SKM-1 (cell line): ENCODE data around the gene KRTAP9-6.
"Not testable (repeated sequence)": the region's sequence is repeated elsewhere in the genome, so short reads cannot be mapped to it uniquely, and the experiment has no call there.

Source experiments
- DNase-seq: peaks from one replicate; lab custom pipeline; 2025; ENCODE audit not compliant: unreplicated experiment; lab: John Stamatoyannopoulos, UW

Gene KRTAP9-6

DNA sequence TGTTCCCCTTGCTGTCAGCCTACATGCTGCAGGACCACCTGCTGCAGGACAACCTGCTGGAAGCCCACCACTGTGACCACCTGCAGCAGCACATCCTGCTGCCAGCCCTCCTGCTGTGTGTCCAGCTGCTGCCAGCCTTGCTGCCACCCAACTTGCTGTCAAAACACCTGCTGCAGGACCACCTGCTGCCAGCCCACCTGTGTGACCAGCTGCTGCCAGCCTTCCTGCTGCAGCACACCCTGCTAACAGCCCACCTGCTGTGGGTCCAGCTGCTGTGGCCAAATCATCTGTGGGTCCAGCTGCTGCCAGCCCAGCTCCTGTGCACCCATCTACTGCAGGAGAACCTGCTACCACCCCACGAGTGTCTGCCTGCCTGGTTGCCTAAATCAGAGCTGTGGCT lies 6.1 kb downstream of the KRTAP9-6 start:
- not testable (repeated sequence) for DNase-seq

DNA sequence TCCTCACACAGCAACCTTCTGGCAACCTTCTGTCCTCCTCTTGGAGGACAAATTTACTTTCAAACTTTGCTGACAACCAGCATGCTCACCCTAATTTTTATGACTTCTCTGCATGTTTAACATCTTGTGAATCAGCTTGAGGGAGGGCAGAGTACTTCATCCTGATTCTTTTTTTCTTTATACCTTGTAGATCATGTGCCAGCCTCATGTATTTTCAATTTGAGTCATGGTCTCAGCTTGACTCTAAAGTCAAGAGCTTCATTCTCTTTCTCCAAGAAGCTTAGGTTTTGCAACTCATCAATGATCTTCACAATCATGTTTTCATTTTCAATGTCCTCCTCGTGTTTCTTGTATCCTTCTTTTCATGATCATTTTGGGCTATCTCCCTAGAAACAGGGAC lies 6.7 kb downstream of the KRTAP9-6 start:
- no peak for DNase-seq

DNA sequence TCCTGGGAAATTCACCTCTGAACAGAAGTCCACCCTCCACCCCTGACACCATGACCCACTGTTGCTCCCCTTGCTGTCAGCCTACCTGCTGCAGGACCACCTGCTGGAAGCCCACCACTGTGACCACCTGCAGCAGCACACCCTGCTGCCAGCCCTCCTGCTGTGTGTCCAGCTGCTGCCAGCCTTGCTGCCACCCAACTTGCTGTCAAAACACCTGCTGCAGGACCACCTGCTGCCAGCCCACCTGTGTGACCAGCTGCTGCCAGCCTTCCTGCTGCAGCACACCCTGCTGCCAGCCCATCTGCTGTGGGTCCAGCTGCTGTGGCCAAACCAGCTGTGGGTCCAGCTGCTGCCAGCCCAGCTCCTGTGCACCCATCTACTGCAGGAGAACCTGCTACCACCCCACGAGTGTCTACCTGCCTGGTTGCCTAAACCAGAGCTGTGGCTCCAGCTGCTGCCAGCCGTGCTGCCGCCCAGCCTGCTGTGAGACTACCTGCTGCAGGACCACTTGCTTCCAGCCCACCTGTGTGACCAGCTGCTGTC lies 10.5 kb downstream of the KRTAP9-6 start, which contains the start of gene KRTAP9-7:
KRTAP9-7 (plus strand) TSS at position 51 of the 543 bp plus-strand sequence; CDS start at position 51, 0 bp downstream.
- DNase-seq, result not testable (repeated sequence)

DNA sequence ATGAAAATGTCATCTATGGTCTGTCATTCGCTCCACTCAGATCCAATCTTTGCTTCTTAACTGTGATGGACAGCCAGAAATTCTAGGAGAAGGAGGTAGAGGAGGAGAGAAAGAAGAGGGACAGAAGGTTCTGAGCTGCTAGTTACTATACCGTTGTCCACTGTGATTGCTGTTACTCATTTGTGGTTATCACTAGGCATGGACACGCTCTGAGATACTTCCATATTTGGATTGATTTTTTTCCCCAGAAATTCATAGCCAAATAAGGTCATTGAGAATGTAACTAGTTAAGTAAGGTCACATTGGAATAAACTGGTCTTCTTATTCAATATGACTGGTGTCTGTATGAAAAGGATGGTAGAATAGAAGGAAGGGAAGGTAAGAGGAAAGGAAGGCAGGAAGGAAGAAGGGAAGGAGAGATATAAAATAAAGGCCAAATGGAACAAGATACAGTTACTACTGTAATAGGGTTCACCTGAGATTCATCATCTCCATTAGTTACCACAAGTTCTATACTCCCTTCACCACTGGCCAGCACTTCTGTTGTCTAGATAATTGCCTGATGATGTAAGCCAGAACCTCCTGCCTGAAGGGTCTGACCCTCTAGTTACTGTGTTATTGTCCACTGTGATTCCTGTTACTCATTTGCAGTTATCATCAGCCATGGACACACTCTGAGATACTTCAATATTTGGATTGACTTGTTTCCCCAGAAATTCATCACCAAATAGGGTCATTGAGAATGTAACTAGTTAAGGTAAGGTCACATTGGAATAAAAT lies 13.2 kb downstream of the KRTAP9-6 start:
- DNase-seq, result no peak

DNA sequence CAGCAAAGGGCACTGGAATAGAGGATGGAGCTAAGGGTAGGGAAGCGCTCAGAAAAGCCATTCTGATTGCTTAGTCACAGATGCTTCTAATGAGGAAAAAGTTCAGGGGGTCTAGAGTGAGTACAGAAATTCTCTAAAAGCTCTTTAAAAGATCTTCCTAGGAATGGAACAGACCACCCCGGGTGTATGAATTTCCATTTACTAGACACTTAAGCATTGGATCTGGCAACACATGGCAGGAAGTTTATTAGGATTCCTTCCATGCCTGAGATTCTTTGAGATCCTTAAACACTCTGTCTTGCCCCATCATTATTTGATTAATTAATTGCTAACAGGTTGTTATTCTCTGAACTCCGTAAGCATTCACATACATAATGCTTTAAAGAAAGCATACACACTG lies 18.9 kb downstream of the KRTAP9-6 start:
- DNase-seq, result no peak

DNA sequence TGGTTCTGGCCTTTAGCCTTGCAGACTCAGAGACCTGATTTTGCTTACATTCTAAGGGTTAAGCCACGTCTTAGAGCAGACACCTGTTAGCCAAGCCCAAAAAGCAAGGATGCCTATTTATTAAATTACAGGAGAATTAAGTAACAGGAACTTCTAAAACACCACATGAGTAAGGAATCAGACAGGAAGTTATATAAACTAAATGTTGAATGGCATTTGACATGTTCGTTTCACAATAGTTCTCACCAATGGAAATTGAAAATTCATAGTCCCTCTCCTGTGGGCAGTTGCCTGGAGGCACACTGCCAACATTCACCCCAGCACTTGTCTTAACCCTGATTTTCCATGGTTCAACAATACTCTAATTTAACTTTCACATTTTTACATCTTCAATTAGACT lies 19.4 kb downstream of the KRTAP9-6 start:
- DNase-seq, result no peak

DNA sequence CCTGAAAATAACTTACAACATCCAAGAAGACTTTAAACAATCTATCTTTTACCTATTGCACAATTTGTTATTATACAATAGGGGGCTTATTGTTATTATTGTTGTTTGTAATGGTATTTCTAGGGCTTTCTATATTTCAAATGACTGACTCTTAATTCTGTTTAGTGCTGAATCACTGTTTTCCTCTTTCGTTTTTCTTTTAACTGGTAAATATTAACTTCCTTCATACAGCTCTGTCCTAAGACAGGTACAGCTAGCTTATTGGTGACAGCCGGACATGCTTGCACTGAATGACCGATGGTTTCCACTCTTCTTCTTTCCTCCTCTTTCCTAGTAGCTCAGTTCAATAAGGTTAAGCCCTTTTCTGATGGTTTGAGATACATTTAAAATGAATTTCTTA lies 21.9 kb downstream of the KRTAP9-6 start:
- no peak for DNase-seq

DNA sequence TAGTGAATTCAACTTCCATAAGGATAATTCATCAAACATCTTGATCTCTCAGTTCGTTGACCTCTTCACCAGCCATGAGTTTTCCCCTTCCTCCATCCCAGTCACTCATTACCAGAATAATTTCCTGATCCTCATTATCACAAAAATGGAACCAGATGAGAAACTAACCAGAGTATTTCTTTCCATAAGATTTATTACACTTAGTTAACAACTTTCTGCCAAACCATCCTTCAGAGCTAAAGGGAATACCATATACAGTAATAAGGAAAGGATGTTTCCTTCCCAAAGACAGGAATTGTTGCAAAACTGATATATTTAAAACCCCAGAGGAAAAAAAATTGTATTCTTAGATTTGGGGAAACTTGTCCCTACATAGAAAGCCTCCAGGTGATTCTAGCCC lies 28.8 kb downstream of the KRTAP9-6 start:
- no peak for DNase-seq

DNA sequence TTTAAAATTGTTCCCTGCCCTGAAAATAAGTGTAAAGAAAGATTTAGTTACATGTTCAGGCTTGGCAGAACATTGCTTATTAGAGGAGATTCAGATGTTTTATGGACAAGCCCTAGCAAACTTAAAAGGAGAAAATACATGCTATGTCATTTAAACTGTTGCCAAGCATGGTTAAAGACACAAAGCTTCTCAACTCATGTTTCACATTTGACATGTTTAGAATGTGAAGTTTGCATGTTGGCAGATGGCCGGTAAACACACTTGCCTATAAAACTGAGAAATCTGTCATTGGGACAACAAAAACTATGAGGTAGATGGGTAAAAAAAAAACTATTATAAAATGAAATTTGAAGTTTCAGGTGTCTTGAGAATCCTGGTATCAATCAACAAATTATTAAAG lies 31.7 kb downstream of the KRTAP9-6 start:
- no peak for DNase-seq

DNA sequence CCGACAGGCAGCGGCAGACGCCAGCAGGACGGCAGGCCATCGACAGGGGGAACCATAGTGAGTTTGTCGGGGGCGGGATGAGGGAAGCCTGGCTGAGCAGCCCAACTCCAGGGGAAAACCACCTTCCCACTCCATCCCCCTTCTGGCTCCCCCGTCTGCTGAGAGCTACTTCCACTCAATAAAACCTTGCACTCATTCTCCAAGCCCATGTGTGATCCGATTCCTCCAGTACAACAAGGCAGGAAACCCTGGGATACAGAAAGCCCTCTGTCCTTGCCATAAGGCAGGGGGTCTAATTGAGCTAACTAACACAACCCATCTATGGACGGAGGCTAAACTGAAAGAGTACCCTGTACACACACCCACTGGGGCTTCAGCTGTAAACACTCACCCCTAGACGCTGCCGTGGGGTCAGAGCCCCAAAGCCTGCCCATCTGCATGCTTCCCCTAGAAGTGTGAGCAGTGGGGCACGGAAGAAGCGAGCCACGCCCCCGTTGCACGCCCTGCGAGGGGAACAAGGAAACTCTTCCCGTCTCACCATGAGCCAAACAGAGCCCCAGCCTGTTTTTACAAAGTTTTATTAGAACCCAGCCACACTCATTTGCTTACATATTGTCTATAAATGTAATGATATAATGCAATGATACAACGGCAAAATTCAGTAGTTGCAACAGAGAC lies 33.4 kb downstream of the KRTAP9-6 start:
- no peak for DNase-seq

DNA sequence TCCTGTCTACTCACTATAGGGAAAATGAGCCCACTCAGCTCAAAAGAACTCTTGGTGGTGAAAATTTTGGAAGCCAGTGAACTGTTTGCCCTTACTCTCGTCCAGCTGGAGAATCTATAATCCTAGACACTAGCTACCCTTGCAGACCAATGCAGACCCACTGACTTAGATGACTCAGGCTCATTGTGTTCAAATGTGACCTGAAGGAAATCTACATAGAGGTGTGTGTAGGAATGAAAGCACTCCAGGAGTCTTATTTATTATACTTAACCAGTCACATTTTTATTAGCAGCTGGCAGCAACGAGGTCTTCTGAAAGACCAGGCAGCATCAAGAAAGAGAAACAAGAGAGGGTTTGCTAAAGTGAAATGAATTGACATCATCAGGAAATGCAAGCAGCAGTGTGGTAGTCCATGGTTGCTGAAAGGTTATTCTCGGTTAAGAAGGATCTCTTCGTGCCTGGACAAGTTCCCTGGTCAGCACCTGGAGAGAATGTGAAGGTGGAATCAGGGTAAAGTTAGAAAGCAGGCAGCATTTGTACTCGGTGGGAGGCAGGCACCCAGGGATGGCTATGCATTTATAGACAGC lies 36.1 kb downstream of the KRTAP9-6 start:
- DNase-seq, result no peak

DNA sequence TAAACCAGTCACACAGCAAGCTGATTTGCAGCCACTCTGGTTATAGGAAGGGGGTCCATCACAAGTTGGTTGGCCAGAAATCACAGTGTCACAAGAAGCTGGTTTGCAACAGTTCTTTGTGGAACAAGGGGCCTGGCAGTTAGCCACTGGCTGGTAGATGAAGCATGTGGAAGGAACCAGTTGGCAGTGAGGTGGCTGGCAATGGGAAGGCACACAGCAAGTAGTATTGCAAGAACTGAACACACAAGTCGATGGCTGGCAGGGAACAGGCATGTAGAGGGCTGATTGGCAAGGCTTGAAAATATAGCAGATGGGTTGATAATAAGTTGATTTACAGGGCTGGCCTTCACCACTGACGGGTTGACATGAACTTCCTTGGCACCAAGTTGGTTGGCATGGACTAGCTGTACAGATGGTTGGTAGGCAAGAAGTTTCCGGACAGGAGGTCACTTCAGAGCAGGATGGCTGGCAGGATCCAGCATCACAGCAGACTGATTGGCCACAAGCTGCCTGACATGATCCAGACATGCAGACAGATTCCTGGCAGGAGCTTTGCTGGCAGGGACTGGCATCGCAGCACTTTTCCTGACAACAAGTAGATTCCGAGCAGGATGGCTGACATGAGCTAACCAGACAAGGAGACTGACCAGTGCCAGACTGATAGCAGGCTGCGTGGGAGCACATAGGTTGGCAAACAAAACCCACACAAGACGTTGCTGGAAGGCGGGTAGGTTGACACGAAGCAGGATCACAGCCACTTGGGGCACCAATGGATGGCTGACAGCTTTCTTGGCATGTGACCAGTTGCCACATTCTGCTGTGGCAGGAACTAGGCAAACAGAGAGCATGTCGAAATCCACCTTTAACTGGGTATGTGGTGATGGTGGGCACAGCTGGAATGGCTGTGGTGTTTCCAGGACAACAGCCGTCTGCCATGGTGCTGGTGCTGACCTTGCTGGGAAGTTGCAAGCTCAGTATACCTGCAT lies 37.0 kb downstream of the KRTAP9-6 start, which contains the start of gene KRTAP29-1:
KRTAP29-1 (minus strand) TSS at position 936 of the 986 bp plus-strand sequence; CDS start at position 936, 0 bp downstream.
- no peak for DNase-seq

DNA sequence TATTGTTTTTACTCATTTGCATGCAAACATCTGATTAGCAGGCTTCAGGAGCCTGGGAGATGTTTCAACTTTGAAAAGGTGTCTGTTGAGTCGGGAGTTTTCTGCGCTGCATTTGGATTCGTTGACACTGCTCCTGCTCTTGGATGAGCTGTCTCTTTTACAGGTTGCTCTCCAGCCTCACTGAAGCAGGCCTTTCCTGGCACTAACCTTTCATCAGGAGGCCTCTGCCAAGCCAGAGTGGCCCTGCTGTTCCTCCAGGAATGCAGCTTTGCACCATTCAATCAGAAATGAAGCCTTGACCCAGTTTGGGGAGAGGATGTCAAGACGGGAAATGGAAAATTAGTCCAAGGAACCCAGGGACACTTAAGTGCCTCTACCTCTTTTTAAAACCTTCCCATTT lies 37.8 kb downstream of the KRTAP9-6 start:
- DNase-seq, result no peak

DNA sequence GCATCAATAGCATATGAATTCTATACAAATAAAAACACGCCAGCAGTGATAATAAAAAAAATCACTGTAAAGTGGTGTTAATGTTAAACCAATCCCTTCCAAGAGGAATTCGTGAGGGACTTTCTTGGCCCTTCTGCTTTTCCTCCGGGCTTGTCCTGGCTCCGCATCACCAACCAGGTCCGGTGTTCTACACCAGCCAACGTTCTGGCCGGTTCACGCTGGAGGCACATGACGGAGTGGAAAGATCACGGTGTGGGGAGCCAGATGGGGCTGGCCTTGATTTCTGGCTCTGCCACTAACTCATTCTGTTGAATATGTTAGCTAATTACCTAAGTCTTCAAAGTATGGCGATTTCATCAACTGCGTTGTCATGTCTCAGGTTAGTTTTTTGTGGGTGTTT lies 38.9 kb downstream of the KRTAP9-6 start:
- DNase-seq, result no peak

DNA sequence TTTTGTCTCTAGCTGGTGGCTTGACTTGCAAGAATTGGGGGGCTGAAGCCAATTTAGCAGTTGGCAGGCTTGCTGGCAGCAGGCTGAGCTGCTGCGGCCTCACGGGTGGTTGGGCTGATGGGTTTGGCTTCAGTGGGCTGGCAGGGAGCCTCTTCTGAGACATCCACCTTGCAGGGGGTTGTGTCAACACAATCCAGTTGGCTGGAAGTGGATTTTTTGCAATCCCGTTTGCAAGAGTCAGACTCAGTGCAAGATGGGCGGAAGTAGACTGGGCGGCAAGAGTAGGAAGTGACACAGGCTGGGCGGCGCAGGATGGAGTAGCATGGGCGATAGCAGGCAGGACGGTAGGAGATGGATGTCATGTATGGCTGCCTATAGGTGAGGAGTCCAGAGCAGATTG lies 42.5 kb downstream of the KRTAP9-6 start:
- DNase-seq, result no peak

DNA sequence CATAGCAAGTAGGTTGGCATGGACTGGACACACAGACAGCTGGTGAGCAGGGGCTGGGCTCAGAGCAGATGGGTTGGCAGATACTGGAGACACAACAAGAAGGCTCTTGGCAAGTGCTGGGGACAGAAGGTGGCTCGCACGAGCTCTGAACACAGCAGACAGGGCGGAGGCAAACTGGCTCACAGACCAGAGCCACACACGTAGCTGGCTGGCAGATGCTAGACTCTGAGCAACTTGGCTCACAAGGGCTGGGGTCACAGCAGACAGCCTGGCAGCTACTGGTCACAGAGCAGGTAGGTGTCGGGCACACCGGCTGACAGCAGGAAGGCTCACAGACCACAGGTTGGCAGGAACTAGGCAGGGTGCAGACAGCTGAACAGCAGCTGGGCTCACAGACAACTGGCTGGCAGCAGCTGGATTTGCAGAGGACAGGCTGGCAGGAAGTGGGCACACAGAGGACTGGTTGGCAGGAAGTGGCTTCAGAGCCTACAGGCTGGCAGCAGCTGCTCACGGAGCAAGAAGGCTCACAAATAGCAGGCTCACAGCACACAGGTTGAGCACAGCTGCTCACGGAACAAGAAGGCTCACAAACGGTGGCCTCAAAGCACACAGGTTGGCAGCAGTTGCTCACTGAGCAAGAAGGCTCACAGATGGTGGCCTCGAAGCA lies 43.2 kb downstream of the KRTAP9-6 start:
- DNase-seq, result no peak

DNA sequence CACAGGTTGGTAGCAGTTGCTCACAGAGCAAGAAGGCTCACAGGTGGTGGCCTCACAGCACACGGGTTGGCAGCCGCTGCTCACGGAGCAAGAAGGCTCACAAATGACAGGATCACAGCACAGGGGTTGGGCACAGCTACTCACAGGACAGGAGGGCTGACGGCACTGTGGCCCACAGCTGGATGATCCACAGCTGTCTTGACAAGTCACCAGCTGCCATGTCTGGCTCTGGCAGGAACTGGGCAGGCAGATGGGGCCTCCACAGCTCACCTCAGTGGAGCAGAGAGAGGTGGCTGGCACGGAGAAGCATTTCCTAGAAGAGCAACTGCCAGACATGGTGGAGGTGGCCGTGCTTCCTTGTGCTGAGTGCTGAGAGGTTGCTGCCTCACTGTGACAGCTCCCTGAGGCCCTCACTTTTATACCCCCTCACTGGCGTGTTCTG lies 43.8 kb downstream of the KRTAP9-6 start, which contains the start of gene KRTAP16-1:
KRTAP16-1 (minus strand) TSS at position 392 of the 442 bp plus-strand sequence; CDS start at position 336, 56 bp downstream.
- DNase-seq, result no peak

DNA sequence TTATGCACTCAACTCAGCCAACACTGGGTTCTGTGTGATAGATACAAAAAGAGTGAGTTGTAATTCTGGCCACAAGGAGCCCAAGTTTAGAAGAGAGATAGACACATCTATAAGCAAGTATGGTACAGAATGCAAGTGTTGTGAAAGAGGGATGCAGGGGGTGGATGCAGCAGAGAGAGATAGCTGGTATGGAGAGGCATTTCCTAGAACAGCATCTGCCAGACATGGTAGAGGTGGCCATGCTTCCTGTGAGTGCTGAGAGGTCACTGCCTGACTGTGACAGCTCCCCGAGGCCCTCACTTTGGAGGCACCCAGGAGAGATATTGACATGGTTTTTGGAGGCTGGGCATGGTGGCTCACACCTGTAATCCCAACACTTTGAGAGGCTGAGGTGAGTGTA lies 45.9 kb downstream of the KRTAP9-6 start:
- no peak for DNase-seq

DNA sequence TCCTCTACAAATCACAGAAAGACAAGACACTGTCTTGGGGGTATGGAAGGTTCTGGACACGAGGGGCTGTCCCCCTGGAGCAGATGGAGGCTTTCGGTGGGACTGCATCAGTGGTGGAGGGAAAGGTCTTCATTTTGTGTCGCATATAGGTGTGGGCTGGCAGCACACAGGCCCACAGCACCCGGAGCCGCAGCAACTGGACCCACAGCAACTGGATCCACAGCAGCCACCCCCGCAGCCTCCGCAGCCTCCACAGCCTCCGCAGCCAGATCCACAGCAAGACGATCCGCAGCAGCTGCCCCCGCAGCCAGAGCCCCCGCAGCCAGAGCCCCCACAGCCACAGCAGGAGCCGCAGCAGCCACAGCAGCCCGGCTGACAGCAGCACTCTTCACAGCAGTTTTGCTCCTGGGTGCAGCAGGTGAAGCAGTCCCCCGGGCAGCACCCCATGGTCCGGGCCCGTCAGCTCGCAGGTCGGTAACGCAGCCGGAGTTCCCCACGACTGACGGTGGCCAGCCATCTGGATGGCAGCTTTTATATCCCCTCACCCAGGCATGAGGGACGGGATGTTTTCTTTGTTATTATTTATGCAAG lies 50.1 kb downstream of the KRTAP9-6 start, which contains the start of gene KRTAP17-1:
KRTAP17-1 (minus strand) TSS at position 507 of the 591 bp plus-strand sequence; CDS start at position 447, 60 bp downstream.
- no peak for DNase-seq
